Activated effector memory CD4-positive, alpha-beta T cell treated with anti-CD3 and anti-CD28 coated beads, Interleukin-2, amount 50 U/mL, for 16 hours (primary cell): ENCODE measurements around the gene ACAD8.

Experiments used
- DNase-seq: peaks from one replicate; pipeline ENCODE4 v3.0.0-alpha.2; 2020

Gene ACAD8

DNA sequence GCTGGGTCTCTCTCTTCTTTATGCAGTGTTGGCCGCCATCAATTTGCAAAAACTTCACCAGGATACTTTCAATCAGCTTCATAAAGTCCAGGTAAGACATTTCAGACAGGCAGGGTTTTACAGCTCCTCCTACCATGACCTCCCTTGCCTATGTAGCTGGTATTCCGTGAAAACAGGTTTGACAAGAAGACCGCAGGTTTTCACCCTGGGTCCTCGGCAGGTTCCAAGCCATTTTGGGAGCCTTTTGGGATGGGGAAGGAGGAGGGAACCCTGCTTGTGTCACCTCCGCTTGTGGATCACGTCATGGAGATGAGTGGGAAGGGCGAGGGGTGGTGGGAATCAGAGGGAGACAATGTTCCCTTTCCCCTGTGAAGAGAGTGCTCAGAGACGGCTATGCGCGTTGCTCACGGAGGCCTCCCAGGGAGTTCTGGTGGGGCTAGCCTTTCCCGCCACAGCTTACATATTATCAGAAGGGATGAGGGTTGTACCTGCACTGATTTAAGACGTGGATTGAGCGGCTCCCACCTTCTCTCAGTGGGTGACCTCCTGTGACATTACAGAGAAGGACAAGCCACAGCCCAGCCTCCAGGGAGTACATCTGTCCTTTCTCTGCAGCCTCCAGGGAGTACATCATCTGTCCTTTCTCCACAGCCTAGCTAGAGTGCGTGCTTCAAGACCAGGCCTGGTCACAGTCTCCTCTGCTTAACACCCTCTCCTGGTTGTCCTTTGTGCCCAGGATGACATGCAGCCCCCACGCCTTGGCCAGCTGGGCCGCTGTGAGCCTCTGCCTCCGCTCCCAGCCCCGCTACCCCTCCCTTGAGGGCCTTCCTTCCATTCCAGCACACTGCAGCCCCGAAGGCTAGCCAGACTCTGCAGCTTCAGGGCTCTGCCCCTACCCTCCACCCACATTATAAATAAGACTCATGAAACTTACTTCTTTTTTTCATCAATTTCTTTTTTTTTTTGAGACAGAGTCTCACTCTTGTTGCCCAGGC, 40.0 kb downstream of the ACAD8 start:
- no peak for DNase-seq

DNA sequence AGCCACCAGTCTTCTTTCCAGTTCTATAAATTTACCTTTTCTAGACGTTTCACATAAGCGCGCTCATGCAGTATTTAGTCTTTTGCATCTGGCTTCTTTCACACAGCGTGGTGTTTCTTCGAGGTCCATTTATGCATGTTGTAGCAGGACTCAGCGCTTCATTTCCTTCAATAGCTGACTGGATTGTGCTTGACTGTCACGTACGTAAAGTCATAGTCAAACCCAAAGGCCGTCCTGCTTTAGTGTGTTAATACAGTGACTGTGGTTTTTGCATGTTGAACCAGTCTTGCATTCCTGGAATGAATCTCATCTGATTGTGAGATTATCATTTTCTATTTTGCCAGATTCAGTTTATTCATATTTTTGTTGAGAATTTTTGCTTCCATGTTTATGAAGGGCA, 41.3 kb downstream of the ACAD8 start:
- no peak for DNase-seq

DNA sequence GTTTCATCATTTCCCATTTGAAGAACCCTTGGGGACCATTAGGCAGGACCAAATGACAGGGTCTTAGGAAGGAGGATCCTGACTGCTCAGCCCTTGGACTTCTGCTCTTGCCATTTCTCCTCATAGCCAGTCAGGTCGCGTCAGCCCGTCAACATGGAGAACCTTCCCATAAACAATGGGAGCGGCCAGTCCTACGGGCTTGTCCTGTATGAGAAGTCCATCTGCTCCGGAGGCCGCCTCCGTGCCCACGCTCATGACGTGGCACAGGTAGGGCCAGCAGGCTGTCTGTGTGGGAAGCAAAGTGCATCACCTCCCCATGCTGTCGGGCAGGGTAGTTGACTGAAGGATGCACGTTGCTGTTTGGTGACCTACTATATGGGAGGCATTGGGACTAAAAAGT, 58.9 kb downstream of the ACAD8 start:
- no peak for DNase-seq

- no peak for DNase-seq
These were observed 59.4 kb downstream of the ACAD8 start for GRCh38 chr11:134312807-134313206.

GRCh38 chr11:134313379-134313778, 60.0 kb downstream of the ACAD8 start:
- no peak for DNase-seq

DNA sequence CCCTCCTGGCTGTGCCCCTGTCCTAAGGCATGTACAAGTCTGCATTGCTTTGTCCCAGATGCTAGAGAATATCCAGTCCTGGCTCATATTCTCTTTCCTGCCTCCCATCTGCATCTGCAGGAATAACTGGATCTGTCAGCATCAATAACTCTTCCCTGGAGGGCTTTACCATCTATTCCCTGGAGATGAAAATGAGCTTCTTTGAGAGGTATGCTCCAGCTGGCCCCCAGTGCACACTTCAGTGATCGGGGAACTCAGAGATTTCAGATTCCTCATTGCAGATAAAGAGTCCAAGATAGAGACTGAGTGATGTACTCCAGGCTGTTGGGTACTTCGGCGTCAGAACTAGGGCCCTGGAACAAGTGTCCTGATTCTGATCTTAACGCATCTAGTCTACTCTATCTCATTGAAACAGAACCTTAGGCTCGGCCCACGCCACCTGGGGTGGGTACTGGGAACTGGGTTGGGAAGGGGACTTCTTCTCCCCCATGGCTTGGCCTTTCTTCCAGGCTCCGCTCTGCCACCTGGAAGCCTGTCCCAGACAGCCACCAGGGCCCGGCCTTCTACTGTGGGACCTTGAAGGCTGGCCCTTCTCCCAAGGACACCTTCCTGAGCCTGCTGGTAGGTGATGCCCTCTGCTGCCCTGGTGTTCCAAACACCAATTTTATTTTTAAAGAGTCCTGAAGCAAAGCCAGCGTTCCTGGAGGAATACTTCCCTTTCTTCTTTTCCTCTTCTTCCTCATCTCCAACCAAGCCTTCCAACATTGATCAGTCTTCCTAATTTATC, 60.6 kb downstream of the ACAD8 start:
- no peak for DNase-seq
